ENCODE measurements around the gene JPH2.

The JPH2 gene

GRCh38 chr20:44113618-44114376, 73.2 kb downstream of the JPH2 start:
- DNase-seq (ENCODE audit: extremely low spot score): no peak
- ChIA-PET POLR2A (no interaction called here), CTCF (interaction anchor here (0.9 to 12.0 kb wide), 3 partner anchors 18 to 363 kb away, joined by 3 to 205 read pairs (median 4); partner anchors contain the start of gene JPH2)
- TF ChIP-seq, protein P1, sequence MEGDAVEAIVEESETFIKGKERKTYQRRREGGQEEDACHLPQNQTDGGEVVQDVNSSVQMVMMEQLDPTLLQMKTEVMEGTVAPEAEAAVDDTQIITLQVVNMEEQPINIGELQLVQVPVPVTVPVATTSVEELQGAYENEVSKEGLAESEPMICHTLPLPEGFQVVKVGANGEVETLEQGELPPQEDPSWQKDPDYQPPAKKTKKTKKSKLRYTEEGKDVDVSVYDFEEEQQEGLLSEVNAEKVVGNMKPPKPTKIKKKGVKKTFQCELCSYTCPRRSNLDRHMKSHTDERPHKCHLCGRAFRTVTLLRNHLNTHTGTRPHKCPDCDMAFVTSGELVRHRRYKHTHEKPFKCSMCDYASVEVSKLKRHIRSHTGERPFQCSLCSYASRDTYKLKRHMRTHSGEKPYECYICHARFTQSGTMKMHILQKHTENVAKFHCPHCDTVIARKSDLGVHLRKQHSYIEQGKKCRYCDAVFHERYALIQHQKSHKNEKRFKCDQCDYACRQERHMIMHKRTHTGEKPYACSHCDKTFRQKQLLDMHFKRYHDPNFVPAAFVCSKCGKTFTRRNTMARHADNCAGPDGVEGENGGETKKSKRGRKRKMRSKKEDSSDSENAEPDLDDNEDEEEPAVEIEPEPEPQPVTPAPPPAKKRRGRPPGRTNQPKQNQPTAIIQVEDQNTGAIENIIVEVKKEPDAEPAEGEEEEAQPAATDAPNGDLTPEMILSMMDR (IDR thresholded peaks at IDR 0.05; ENCODE audit: control extremely low read depth, extremely low read depth, low read depth, missing control alignments): no peak

- TF ChIP-seq, protein P1 (IDR thresholded peaks at IDR 0.05; ENCODE audit: control extremely low read depth, extremely low read depth, low read depth, missing control alignments): no peak
- ChIA-PET POLR2A (no interaction called here), CTCF (interaction anchor here (1.4 to 12.0 kb wide), 2 partner anchors 77 to 421 kb away, joined by 3 to 205 read pairs; partner anchors contain the start of gene JPH2)
- DNase-seq (ENCODE audit: extremely low spot score): no peak
Observed at GRCh38 chr20:44112889-44113617, 73.9 kb downstream of the JPH2 start.

DNA sequence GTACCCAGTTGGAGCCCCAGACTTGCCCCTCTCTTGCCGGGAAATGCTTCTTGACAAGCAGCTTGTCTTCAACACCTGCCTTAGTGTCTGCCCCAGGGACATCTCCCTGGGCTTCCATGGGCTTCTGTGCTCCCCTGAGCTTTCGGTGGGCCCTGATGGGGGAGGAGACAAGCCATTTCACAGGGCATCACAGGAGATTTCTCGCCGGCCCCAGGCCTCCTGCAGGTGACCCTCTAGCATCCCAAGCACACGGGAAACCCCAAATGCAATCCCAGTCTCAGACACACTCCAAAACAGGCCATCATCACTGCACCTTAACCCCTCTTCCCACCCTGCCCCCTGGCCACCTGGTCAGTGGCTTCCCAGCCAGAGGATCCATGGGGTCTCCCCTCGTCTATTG, 74.5 kb downstream of the JPH2 start:
- ChIA-PET POLR2A (no interaction called here), CTCF (interaction anchor here (1.4 to 12.0 kb wide), 2 partner anchors 78 to 420 kb away, joined by 3 to 205 read pairs; partner anchors contain the start of gene JPH2)
- TF ChIP-seq, protein P1 (IDR thresholded peaks at IDR 0.05; ENCODE audit: control extremely low read depth, extremely low read depth, low read depth, missing control alignments): no peak
- DNase-seq (ENCODE audit: extremely low spot score): no peak

- ChIA-PET CTCF (interaction anchor here (1.4 to 12.0 kb wide), 2 partner anchors 78 to 420 kb away, joined by 3 to 205 read pairs; partner anchors contain the start of gene JPH2), POLR2A (no interaction called here)
- no peak for DNase-seq (ENCODE audit: extremely low spot score)
- TF ChIP-seq, protein P1 (IDR thresholded peaks at IDR 0.05; ENCODE audit: control extremely low read depth, extremely low read depth, low read depth, missing control alignments): no peak
Observed at GRCh38 chr20:44111712-44112335, 75.2 kb downstream of the JPH2 start.

DNA sequence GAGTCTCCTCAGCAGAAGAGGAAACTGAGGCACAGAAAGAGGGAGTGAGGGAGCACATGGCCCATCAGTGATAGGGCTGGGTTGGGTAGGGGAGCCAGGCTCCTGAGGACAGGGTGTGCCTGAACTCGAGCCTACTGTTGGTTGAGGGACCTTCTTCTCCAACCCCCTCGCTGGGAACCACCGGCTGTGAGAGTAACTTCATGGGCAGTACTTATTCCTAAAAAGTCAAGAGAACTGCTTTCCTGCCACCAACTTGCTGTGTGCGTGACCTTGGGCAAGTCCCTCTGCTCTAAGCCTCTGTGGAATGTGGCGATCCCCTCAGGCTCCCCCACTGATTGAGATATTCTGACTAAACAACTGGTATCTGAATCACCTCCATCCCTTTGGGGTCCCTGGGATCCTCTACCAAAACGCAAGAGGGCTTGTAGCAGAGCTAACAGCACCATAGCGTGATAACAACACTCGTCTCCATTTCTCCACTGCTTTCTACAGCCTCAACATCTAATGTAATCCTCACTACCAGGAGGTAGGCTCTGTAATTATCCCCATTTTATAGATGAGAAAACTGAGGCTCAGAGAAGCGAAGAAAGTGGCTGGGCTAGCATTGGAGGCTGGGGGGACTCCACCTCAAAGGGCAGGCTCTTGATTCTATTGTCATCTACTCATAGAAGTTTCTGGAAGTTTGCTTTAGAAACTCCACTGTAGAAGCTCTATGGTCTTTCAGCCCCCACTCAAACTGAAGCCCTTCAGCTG, 76.0 kb downstream of the JPH2 start:
- ChIA-PET CTCF (interaction anchor here (12.0 kb wide), 1 partner anchor 79 kb away, joined by 205 read pairs; the partner anchor contains the start of gene JPH2), POLR2A (no interaction called here)
- DNase-seq (ENCODE audit: extremely low spot score): no peak
- TF ChIP-seq, protein P1 (IDR thresholded peaks at IDR 0.05; ENCODE audit: control extremely low read depth, extremely low read depth, low read depth, missing control alignments): no peak

All from GM10248 (cell line).